HepG2 (cell line): ENCODE results near the gene KCNMA1. TPM values are rescaled to one million over a fixed set of nuclear protein-coding genes. Genes with fewer than 3 reads are reported as not detected.

ENCODE experiments used
- ATAC-seq: fragments of 200-7000 bp; cut with Tn5 transposase; 3 replicates; pipeline ENCODE4 v1.9.1; 2020; ENCODE audit warnings: mild to moderate bottlenecking, moderate library complexity
- BruUV-seq: library from RNA; stranded (reverse); fragments of 400-500 nt; replicated peaks from 2 replicates; lab custom pipeline; 2021; lab: Mats Ljungman, UMichigan
- CTCF ChIA-PET: fragments of 300-600 bp; formaldehyde crosslinking; extraction: SDS; loops from one replicate; lab custom pipeline; 2021; ENCODE audit warnings: low total read pairs, inconsistent platforms, low intra/inter-chr PET ratio; lab: Yijun Ruan, JAX
- POLR2A ChIA-PET: fragments of 350-600 bp; sonication (Branson Sonifier 250); formaldehyde crosslinking; loops from one replicate; lab custom pipeline; 2020; ENCODE audit warnings: antibody characterized with exemption, inconsistent platforms; lab: Yijun Ruan, JAX
- DNase-seq: peaks from one replicate; pipeline ENCODE4 v3.0.0-alpha.2; 2015; ENCODE audit warnings: low spot score
- FAIRE-seq: peaks from 3 replicates; lab custom pipeline; 2011; peaks lifted over from hg19 to GRCh38; lab: Jason Lieb, UNC
- H2AFZ ChIP-seq: one replicate; pipeline ENCODE4 v1.6.1; 2011; ENCODE audit warnings: low read length, inconsistent platforms
- H3K27ac ChIP-seq: fragments of 300-600 bp; 3 replicates; pipeline ENCODE4 v1.8.0; 2011; ENCODE audit warnings: mixed run types, mild to moderate bottlenecking, mixed read lengths, low read length, inconsistent platforms; ENCODE audit not compliant: insufficient read depth; ENCODE audit errors: extremely low read length
- H3K27me3 ChIP-seq, 2 experiments: fragments of 200-600 bp in 1 of 2; 2 replicates in 1 of 2; 3 replicates in 1 of 2; pipeline versions ENCODE4 v1.6.0 to v1.8.0; 2011; ENCODE audit warnings: low read length in 2 of 2, mild to moderate bottlenecking in 2 of 2, moderate library complexity in 2 of 2, inconsistent platforms in 1 of 2; ENCODE audit not compliant: insufficient read depth in 2 of 2, control insufficient read depth in 1 of 2
- H3K36me3 ChIP-seq, 2 experiments: fragments of 200-600 bp in 1 of 2; replicated peaks in 1 of 2; 2 replicates in 1 of 2; 3 replicates in 1 of 2; pipeline versions ENCODE4 v1.5.1 to v1.8.0; 2011; ENCODE audit warnings: low read length in 2 of 2, inconsistent platforms in 1 of 2; ENCODE audit not compliant: insufficient read depth in 2 of 2, control insufficient read depth in 1 of 2
- H3K4me1 ChIP-seq: 2 replicates; pipeline ENCODE4 v1.5.1; 2012; ENCODE audit warnings: low read length, inconsistent platforms; ENCODE audit not compliant: insufficient read depth
- H3K4me2 ChIP-seq: 2 replicates; pipeline ENCODE4 v1.6.0; 2011; ENCODE audit warnings: low read depth, low read length, inconsistent platforms
- H3K4me3 ChIP-seq, 3 experiments: fragments of 200-600 bp in 1 of 3; sonication (generic), shearing (Covaris generic) in 1 of 3; replicated peaks in 1 of 3; 2 replicates each; pipeline ENCODE4 v1.5.1; 2011 to 2016; ENCODE audit warnings: low read length in 3 of 3, inconsistent platforms in 2 of 3, low read depth in 2 of 3, mild to moderate bottlenecking in 2 of 3, control low read depth in 1 of 3, mixed read lengths in 1 of 3; ENCODE audit not compliant: insufficient read depth in 1 of 3
- H3K79me2 ChIP-seq: one replicate; pipeline ENCODE4 v1.6.1; 2011; ENCODE audit warnings: low read length, inconsistent platforms; ENCODE audit not compliant: insufficient read depth
- H3K9ac ChIP-seq: 2 replicates; pipeline ENCODE4 v1.6.0; 2011; ENCODE audit warnings: mild to moderate bottlenecking, low read depth, low read length, inconsistent platforms; ENCODE audit not compliant: insufficient read depth
- H3K9me3 ChIP-seq: 2 replicates; pipeline ENCODE4 v1.5.1; 2012; ENCODE audit warnings: mild to moderate bottlenecking, low read length
- H4K20me1 ChIP-seq: 2 replicates; pipeline ENCODE4 v1.6.0; 2011; ENCODE audit warnings: inconsistent platforms, mild to moderate bottlenecking, low read length, moderate library complexity; ENCODE audit not compliant: insufficient read depth
- ATRX ChIP-seq: sonication (generic); formaldehyde crosslinking; IDR thresholded peaks from 2 replicates; pipeline ENCODE4 v1.4.0; 2020; ENCODE audit warnings: missing genetic modification reagents, borderline replicate concordance
- FUBP1 ChIP-seq: sonication (generic); formaldehyde crosslinking; IDR thresholded peaks from 2 replicates; pipeline ENCODE4 v1.5.1; 2020; ENCODE audit warnings: missing genetic modification reagents, mild to moderate bottlenecking, borderline replicate concordance
- HOXA9 ChIP-seq: sonication (generic); formaldehyde crosslinking; IDR thresholded peaks from 2 replicates; pipeline ENCODE4 v1.8.1; 2022; ENCODE audit warnings: missing genetic modification reagents, mild to moderate bottlenecking, moderate library complexity, borderline replicate concordance
- KMT2A ChIP-seq: sonication (generic); formaldehyde crosslinking; IDR thresholded peaks from 2 replicates; pipeline ENCODE4 v1.4.0; 2020; ENCODE audit warnings: missing genetic modification reagents
- MED1 ChIP-seq: sonication (generic); formaldehyde crosslinking; IDR thresholded peaks from 2 replicates; pipeline ENCODE4 v1.4.0; 2020; ENCODE audit warnings: missing genetic modification reagents
- NFKBIZ ChIP-seq: IDR thresholded peaks from 2 replicates; pipeline ENCODE4 v1.6.1; 2018; ENCODE audit warnings: missing genetic modification reagents, missing compliant biosample characterization
- POLR2AphosphoS2 ChIP-seq: IDR thresholded peaks from 2 replicates; pipeline ENCODE4 v1.6.1; 2011; ENCODE audit warnings: low read depth, low read length, improper control_type of control experiment
- RCOR2 ChIP-seq: IDR thresholded peaks from 2 replicates; pipeline ENCODE4 v1.6.1; 2016; ENCODE audit warnings: missing biosample characterization, missing genetic modification reagents
- SCMH1 ChIP-seq: sonication (generic); formaldehyde crosslinking; IDR thresholded peaks from 2 replicates; pipeline ENCODE4 v1.9.0; 2021; ENCODE audit warnings: missing genetic modification reagents, mild to moderate bottlenecking, borderline replicate concordance
- SMAD3 ChIP-seq: sonication (generic); formaldehyde crosslinking; IDR thresholded peaks from 2 replicates; pipeline ENCODE4 v1.4.0; 2020; ENCODE audit warnings: missing genetic modification reagents
- SRY ChIP-seq: sonication (generic); formaldehyde crosslinking; IDR thresholded peaks from 2 replicates; pipeline ENCODE4 v1.8.0; 2022; ENCODE audit warnings: mild to moderate bottlenecking, missing genetic modification reagents
- ZBTB37 ChIP-seq: sonication (generic); formaldehyde crosslinking; IDR thresholded peaks from 2 replicates; pipeline ENCODE4 v1.4.0; 2020; ENCODE audit warnings: mild to moderate bottlenecking, missing genetic modification reagents
- ZNF3 ChIP-seq: IDR thresholded peaks from 2 replicates; pipeline ENCODE4 v1.7.0; 2017; ENCODE audit warnings: inconsistent platforms
- ZNF629 ChIP-seq: sonication (generic); formaldehyde crosslinking; conservative IDR thresholded peaks from 2 replicates; pipeline ENCODE4 v1.5.0; 2020; ENCODE audit warnings: missing genetic modification reagents
- ZNF644 ChIP-seq: IDR thresholded peaks from 2 replicates; pipeline ENCODE4 v1.6.1; 2016; ENCODE audit warnings: low read depth
- ZNF816 ChIP-seq: sonication (generic); formaldehyde crosslinking; IDR thresholded peaks from 2 replicates; pipeline ENCODE4 v1.8.0; 2022; ENCODE audit warnings: missing genetic modification reagents, mild to moderate bottlenecking, borderline replicate concordance
- ZNF83 ChIP-seq: sonication (generic); formaldehyde crosslinking; IDR thresholded peaks from 2 replicates; pipeline ENCODE4 v1.4.0; 2020; ENCODE audit warnings: missing genetic modification reagents, mild to moderate bottlenecking, borderline replicate concordance
- WGBS: methylation state at CpG from one replicate; pipeline ENCODE4 v1.1.6; 2017; ENCODE audit warnings: low lambda C conversion rate; 5-methylcytosine and 5-hydroxymethylcytosine counted together
- in situ Hi-C: cut with HindIII; loops from 2 replicates; pipeline ENCODE4 v1.10.0; 2017; ENCODE audit warnings: low pct_unique_long_range_greater_than_20kb; ENCODE audit not compliant: extremely low pct_ligation_motif_present
- intact Hi-C: fragments of 100-400 bp; cut with micrococcal nuclease; formaldehyde crosslinking; loops from one replicate; pipeline ENCODE4 v1.10.0; 2022; ENCODE audit not compliant: unreplicated experiment
- polyA plus RNA-seq, 8 experiments: library from polyadenylated mRNA; depleted of rRNA in 3 of 8; stranded (reverse) in 7 of 8; unstranded in 1 of 8; fragments of >200 nt; fragmentation: Illumina TruSeq in 4 of 8; extraction: Trizol in 4 of 8; gene quantifications; 2 replicates each; pipeline versions ENCODE4 v1.2.1 to v1.2.3, GENCODE V29; 2011 to 2016; ENCODE audit warnings: low read depth in 4 of 8, missing spikeins in 1 of 8, mixed read lengths in 1 of 8; ENCODE audit not compliant: insufficient read depth in 1 of 8
- total RNA-seq, 5 experiments: library from RNA; depleted of rRNA; stranded (reverse); fragments of >200 nt; fragmentation: Illumina TruSeq; extraction: Trizol; gene quantifications; 2 replicates each; pipeline ENCODE4 v1.2.3, GENCODE V29; 2016; ENCODE audit warnings: low read depth in 1 of 5

Gene KCNMA1
- total and polyA plus RNA-seq, 2 of the 13 experiments (the other 11 are each of a cell fraction or from before 2014, with no cell fraction given) = 0.02 TPM; not detected in 1

- H3K27ac ChIP-seq = no peak overlapping the region
- ChIA-PET POLR2A (no interaction called here), CTCF (no interaction called here)
- 32% methylated on average over 9 of the region's 12 CpGs for WGBS
- DNase-seq (no peak), ATAC-seq (no peak), FAIRE-seq (no peak)
- in situ Hi-C loops (loop anchor here (5.0 kb wide), 1 partner anchor 463 kb away; no protein-coding TSS in a partner anchor), intact Hi-C loops (no loop called here)
- no peaks in the 10 kb centered on the region for H3K4me1 ChIP-seq
- H4K20me1 ChIP-seq = no peaks in the 10 kb centered on the region
- H3K79me2 ChIP-seq = no peaks in the 10 kb centered on the region
- no TSS peak for BruUV-seq
- H3K9ac ChIP-seq = no peak overlapping the region
- peaks cover 0 to 9% of the 10 kb centered on the region in 2 experiments; a peak in 2 of 5 replicates for H3K27me3 ChIP-seq
- H3K9me3 ChIP-seq = no peaks in the 10 kb centered on the region
- no peak overlapping the region for H3K4me3 ChIP-seq
- H3K4me2 ChIP-seq = no peak overlapping the region
- no peak overlapping the region for H2AFZ ChIP-seq
- H3K36me3 ChIP-seq = no peaks in the 10 kb centered on the region
- TF ChIP-seq ZNF629 (CRISPR knock-in tag) (peak; percentile 49), ATRX (no peak)
Measured at GRCh38 chr10:77179015-77179695, 458.5 kb downstream of the KCNMA1 start.

GRCh38 chr10:77177589-77177988, 460.0 kb downstream of the KCNMA1 start:
- FAIRE-seq (no peak), DNase-seq (no peak), ATAC-seq (no peak)
- Histone ChIP-seq H4K20me1 (no peaks in the 10 kb centered on the region), H3K27ac (no peak overlapping the region), H3K36me3 (no peaks in the 10 kb centered on the region), H3K4me3 (no peak overlapping the region), H3K9me3 (no peaks in the 10 kb centered on the region), H3K79me2 (no peaks in the 10 kb centered on the region), H3K9ac (no peak overlapping the region), H3K4me2 (no peak overlapping the region), H3K27me3 (peaks cover 0 to 9% of the 10 kb centered on the region in 2 experiments; a peak in 2 of 5 replicates), H3K4me1 (no peaks in the 10 kb centered on the region), H2AFZ (no peak overlapping the region)
- BruUV-seq = no TSS peak
- intact Hi-C loops = no loop called here
- 0% methylated on average over 1 of the region's 1 CpG for WGBS
- CTCF ChIA-PET = interaction anchor here (5.0 kb wide), 1 partner anchor 465 kb away, joined by 77 read pairs; no protein-coding TSS in a partner anchor
- in situ Hi-C loops = loop anchor here (5.0 kb wide), 1 partner anchor 465 kb away; no protein-coding TSS in a partner anchor
- POLR2A ChIA-PET = no interaction called here
- no peak for TF ChIP-seq ZBTB37 (CRISPR knock-in tag)
- no peak for TF ChIP-seq POLR2AphosphoS2
- no peak for TF ChIP-seq ZNF644 (CRISPR knock-in tag)
- TF ChIP-seq HOXA9 = no peak
- no peak for TF ChIP-seq ZNF83
- no peak for TF ChIP-seq SRY (CRISPR knock-in tag)
- TF ChIP-seq SMAD3 (CRISPR knock-in tag) = no peak
- TF ChIP-seq MED1 = no peak
- no peak for TF ChIP-seq KMT2A (CRISPR knock-in tag)
- TF ChIP-seq FUBP1 = no peak
- TF ChIP-seq RCOR2 = no peak
- TF ChIP-seq NFKBIZ (CRISPR knock-in tag) = no peak
- TF ChIP-seq ZNF816 (CRISPR knock-in tag) = no peak
- TF ChIP-seq ZNF3 (CRISPR knock-in tag) = no peak
- TF ChIP-seq SCMH1 (CRISPR knock-in tag) = no peak
